Measurements from ENCODE around the gene ADAT2. TPM values are rescaled to one million over a fixed set of nuclear protein-coding genes. Genes with fewer than 3 reads are reported as not detected.
"Not testable (repeated sequence)": the region's sequence is repeated elsewhere in the genome, so short reads cannot be mapped to it uniquely, and the experiment has no call there.

ADAT2 gene
- total RNA-seq, 3 donors from 2014 or later (not counting 1 experiment from before 2014, with no cell fraction given): 17.4 to 19.4 (median 19.1) TPM

- Histone ChIP-seq H3K36me3 (ENCODE audit: control insufficient read depth, insufficient read depth, low read length) (no peaks in the 10 kb centered on the region), H3K27ac (ENCODE audit: low read length) (peak overlapping the region; percentile 73), H3K4me1 (ENCODE audit: control insufficient read depth, insufficient read depth, low read length) (peaks cover 5% of the 10 kb centered on the region), H3K27me3 (ENCODE audit: control insufficient read depth, insufficient read depth, low read length) (no peaks in the 10 kb centered on the region), H3K9me3 (ENCODE audit: control insufficient read depth, insufficient read depth, low read length) (no peaks in the 10 kb centered on the region), H3K4me3 (ENCODE audit: low read length) (peak overlapping the region; percentile 83)
- H3K4me1 Mint-ChIP-seq: peaks cover 32 to 43% of the 10 kb centered on the region in 2 donors
- H3K36me3 Mint-ChIP-seq: no peaks in the 10 kb centered on the region
- DNase-seq: peak in 1 of 2 donors; percentile 8
- no peaks in the 10 kb centered on the region for H3K9me3 Mint-ChIP-seq
- peak overlapping the region; percentile 91 to 96 for H3K27ac Mint-ChIP-seq
- no peak for ATAC-seq
- 27% methylated on average over 3 of the region's 4 CpGs for WGBS (ENCODE audit: insufficient coverage)
- TF ChIP-seq CTCF (IDR thresholded peaks at IDR 0.05): no peak
- H3K27me3 Mint-ChIP-seq (ENCODE audit: low read depth in 2 of 2): no peaks in the 10 kb centered on the region
- intact Hi-C loops (cut with micrococcal nuclease): loop anchor here (2.0 to 5.0 kb wide), 2 partner anchors 391 to 1305 kb away; partner anchors contain the start of genes LTV1, NMBR and VTA1
- peak overlapping the region; percentile 99 for H3K4me3 Mint-ChIP-seq
Observed at GRCh38 chr6:143451531-143451930, 1.0 kb upstream of the ADAT2 start.

GRCh38 chr6:143449714-143450452 is 612 bp downstream of the ADAT2 start:
- Mint-ChIP-seq H3K4me3 (peak overlapping the region; percentile 99), H3K27me3 (ENCODE audit: low read depth in 2 of 2) (no peaks in the 10 kb centered on the region), H3K9me3 (no peaks in the 10 kb centered on the region), H3K36me3 (no peaks in the 10 kb centered on the region), H3K4me1 (peaks cover 32 to 39% of the 10 kb centered on the region in 2 donors), H3K27ac (peak overlapping the region; percentile 91 to 96)
- Histone ChIP-seq H3K4me1 (ENCODE audit: control insufficient read depth, insufficient read depth, low read length) (peaks cover 5% of the 10 kb centered on the region), H3K27me3 (ENCODE audit: control insufficient read depth, insufficient read depth, low read length) (no peaks in the 10 kb centered on the region), H3K36me3 (ENCODE audit: control insufficient read depth, insufficient read depth, low read length) (no peaks in the 10 kb centered on the region), H3K27ac (ENCODE audit: low read length) (peak overlapping the region; percentile 73), H3K4me3 (ENCODE audit: low read length) (peak overlapping the region; percentile 83), H3K9me3 (ENCODE audit: control insufficient read depth, insufficient read depth, low read length) (no peaks in the 10 kb centered on the region)
- 10% methylated on average over 14 of the region's 19 CpGs for WGBS (ENCODE audit: insufficient coverage)
- ATAC-seq (peak in 2 of 3 donors; percentile 3 to 11), DNase-seq (peak; percentile 65 to 73)
- intact Hi-C loops (cut with micrococcal nuclease): loop anchor here (1.0 to 5.0 kb wide), 4 partner anchors 53 to 1303 kb away; partner anchors contain the start of genes FUCA2, LTV1, NMBR and VTA1
- TF ChIP-seq CTCF (IDR thresholded peaks at IDR 0.05): no peak

- no peaks in the 10 kb centered on the region for H3K36me3 ChIP-seq (ENCODE audit: control insufficient read depth, insufficient read depth, low read length)
- no peak overlapping the region for H3K4me3 ChIP-seq (ENCODE audit: low read length)
Observed at GRCh38 chr6:143449082-143449713, 1.3 kb downstream of the ADAT2 start.

GRCh38 chr6:143447865-143448264 is 2.6 kb downstream of the ADAT2 start:
- H3K27ac ChIP-seq (ENCODE audit: low read length); H3K27ac Mint-ChIP-seq; H3K27me3 ChIP-seq (ENCODE audit: control insufficient read depth, insufficient read depth, low read length); ATAC-seq; H3K27me3 Mint-ChIP-seq (ENCODE audit: low read depth in 2 of 2); DNase-seq; H3K9me3 ChIP-seq (ENCODE audit: control insufficient read depth, insufficient read depth, low read length); intact Hi-C loops (cut with micrococcal nuclease); H3K36me3 Mint-ChIP-seq; H3K4me3 Mint-ChIP-seq; H3K4me1 ChIP-seq (ENCODE audit: control insufficient read depth, insufficient read depth, low read length); H3K9me3 Mint-ChIP-seq; H3K36me3 ChIP-seq (ENCODE audit: control insufficient read depth, insufficient read depth, low read length); H3K4me3 ChIP-seq (ENCODE audit: low read length): not testable (repeated sequence)
- peaks cover 32% of the 10 kb centered on the region in 2 donors for H3K4me1 Mint-ChIP-seq
- 100% methylated on average over 1 of the region's 2 CpGs for WGBS (ENCODE audit: insufficient coverage)

More at GRCh38 chr6:143449082-143449713, 1.3 kb downstream of the ADAT2 start:
- Mint-ChIP-seq H3K4me3 (peak overlapping the region; percentile 99), H3K27me3 (ENCODE audit: low read depth in 2 of 2) (no peaks in the 10 kb centered on the region), H3K27ac (peak overlapping the region; percentile 91 to 96), H3K9me3 (no peaks in the 10 kb centered on the region), H3K4me1 (peaks cover 32 to 39% of the 10 kb centered on the region in 2 donors), H3K36me3 (no peaks in the 10 kb centered on the region)
- Histone ChIP-seq H3K9me3 (ENCODE audit: control insufficient read depth, insufficient read depth, low read length) (no peaks in the 10 kb centered on the region), H3K4me1 (ENCODE audit: control insufficient read depth, insufficient read depth, low read length) (peaks cover 5% of the 10 kb centered on the region), H3K27me3 (ENCODE audit: control insufficient read depth, insufficient read depth, low read length) (no peaks in the 10 kb centered on the region), H3K27ac (ENCODE audit: low read length) (no peak overlapping the region)
- no peak for ATAC-seq
- WGBS (ENCODE audit: insufficient coverage): 87% methylated on average over 5 of the region's 6 CpGs
- intact Hi-C loops (cut with micrococcal nuclease): no loop called here
- DNase-seq: peak in 1 of 2 donors; percentile 6
- TF ChIP-seq CTCF (IDR thresholded peaks at IDR 0.05): no peak
